Testis (tissue), 2 donors: ENCODE measurements around the gene DPYD.

ENCODE experiments used
- POLR2A ChIP-seq: fragments of 450-650 bp; IDR thresholded peaks from one replicate; pipeline ENCODE4 v1.6.1; 2017; ENCODE audit warnings: antibody characterized with exemption, mild to moderate bottlenecking, moderate library complexity
- TF ChIP-seq, protein P1 (sequence below), 3 experiments: fragments of 450-650 bp in 2 of 3; fragments of 200-600 bp in 1 of 3; sonication (generic) in 1 of 3; IDR thresholded peaks; one replicate each; pipeline ENCODE4 v1.5.1; 2016 to 2019; ENCODE audit warnings: antibody characterized with exemption in 3 of 3, mild to moderate bottlenecking in 2 of 3, moderate library complexity in 1 of 3

GRCh38 chr1:97646071-97646470 lies 274.8 kb downstream of the DPYD start:
- TF ChIP-seq, protein P1, sequence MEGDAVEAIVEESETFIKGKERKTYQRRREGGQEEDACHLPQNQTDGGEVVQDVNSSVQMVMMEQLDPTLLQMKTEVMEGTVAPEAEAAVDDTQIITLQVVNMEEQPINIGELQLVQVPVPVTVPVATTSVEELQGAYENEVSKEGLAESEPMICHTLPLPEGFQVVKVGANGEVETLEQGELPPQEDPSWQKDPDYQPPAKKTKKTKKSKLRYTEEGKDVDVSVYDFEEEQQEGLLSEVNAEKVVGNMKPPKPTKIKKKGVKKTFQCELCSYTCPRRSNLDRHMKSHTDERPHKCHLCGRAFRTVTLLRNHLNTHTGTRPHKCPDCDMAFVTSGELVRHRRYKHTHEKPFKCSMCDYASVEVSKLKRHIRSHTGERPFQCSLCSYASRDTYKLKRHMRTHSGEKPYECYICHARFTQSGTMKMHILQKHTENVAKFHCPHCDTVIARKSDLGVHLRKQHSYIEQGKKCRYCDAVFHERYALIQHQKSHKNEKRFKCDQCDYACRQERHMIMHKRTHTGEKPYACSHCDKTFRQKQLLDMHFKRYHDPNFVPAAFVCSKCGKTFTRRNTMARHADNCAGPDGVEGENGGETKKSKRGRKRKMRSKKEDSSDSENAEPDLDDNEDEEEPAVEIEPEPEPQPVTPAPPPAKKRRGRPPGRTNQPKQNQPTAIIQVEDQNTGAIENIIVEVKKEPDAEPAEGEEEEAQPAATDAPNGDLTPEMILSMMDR (IDR thresholded peaks at IDR 0.05) = no peak
- no peak for TF ChIP-seq POLR2A
